Spleen (tissue), 11 donors: ENCODE data around the gene DCST2. TPM values are rescaled to one million over a fixed set of nuclear protein-coding genes. Genes with fewer than 3 reads are reported as not detected.
A peak's percentile ranks its signal among the peaks of the same experiment; 100 is the strongest.

Experiments used
- DNase-seq: peaks from one replicate; pipeline ENCODE4 v3.0.0-alpha.2; 2020
- H3K27ac ChIP-seq, 8 donors: fragments of 200-600 bp; sonication (generic) in 7 of 8; 1 replicate in 4 of 8; 2 replicates in 4 of 8; pipeline versions ENCODE4 v1.5.0 to v1.8.0; 2016 to 2021; ENCODE audit warnings: inconsistent platforms in 4 of 8, mild to moderate bottlenecking in 4 of 8, moderate library complexity in 1 of 8
- H3K27me3 ChIP-seq, 7 donors: fragments of 200-600 bp; sonication (generic) in 6 of 7; replicated peaks in 1 of 7; 1 replicate in 4 of 7; 2 replicates in 3 of 7; pipeline versions ENCODE4 v1.5.0 to v1.8.0; 2016 to 2021; ENCODE audit warnings: inconsistent platforms in 3 of 7, mild to moderate bottlenecking in 1 of 7
- H3K36me3 ChIP-seq, 6 donors: fragments of 200-600 bp; sonication (generic) in 5 of 6; 1 replicate in 4 of 6; 2 replicates in 2 of 6; pipeline versions ENCODE4 v1.5.0 to v1.8.0; 2016 to 2021; ENCODE audit warnings: inconsistent platforms in 2 of 6
- H3K4me1 ChIP-seq, 6 donors: fragments of 200-600 bp; sonication (generic) in 5 of 6; 1 replicate in 3 of 6; 2 replicates in 3 of 6; pipeline versions ENCODE4 v1.5.0 to v1.8.0; 2016 to 2021; ENCODE audit warnings: inconsistent platforms in 3 of 6
- H3K4me3 ChIP-seq, 8 donors: fragments of 200-600 bp; sonication (generic) in 7 of 8; 1 replicate in 4 of 8; 2 replicates in 4 of 8; pipeline versions ENCODE4 v1.5.0 to v1.8.0; 2016 to 2021; ENCODE audit warnings: inconsistent platforms in 4 of 8, mild to moderate bottlenecking in 4 of 8, moderate library complexity in 2 of 8
- H3K9me3 ChIP-seq, 8 donors: fragments of 200-600 bp; sonication (generic) in 7 of 8; 1 replicate in 4 of 8; 2 replicates in 4 of 8; pipeline versions ENCODE4 v1.5.0 to v1.8.0; 2016 to 2021; ENCODE audit warnings: inconsistent platforms in 4 of 8
- POLR2A ChIP-seq, 3 donors: fragments of 450-650 bp; IDR thresholded peaks; one replicate each; pipeline ENCODE4 v1.5.1; 2017; ENCODE audit warnings: antibody characterized with exemption in 3 of 3, mild to moderate bottlenecking in 1 of 3
- POLR2AphosphoS5 ChIP-seq, 3 donors: sonication (generic); formaldehyde crosslinking; IDR thresholded peaks; one replicate each; pipeline ENCODE4 v1.5.1; 2017; ENCODE audit warnings: antibody characterized with exemption in 3 of 3
- WGBS, 5 donors: extraction: QIAGEN DNeasy Blood & Tissue Kit in 3 of 5; methylation state at CpG; one replicate each; pipeline versions ENCODE4 v1.1.5 to v1.1.7; 2013 to 2018; 5-methylcytosine and 5-hydroxymethylcytosine counted together
- intact Hi-C: fragments of 100-400 bp; cut with DNase I; formaldehyde crosslinking; loops from one replicate; pipeline ENCODE4 v1.15.0; 2023; ENCODE audit warnings: low total_unique reads
- polyA plus RNA-seq, 3 donors: library from polyadenylated mRNA; stranded (reverse); fragments of 200-250 nt; gene quantifications; one replicate each; pipeline ENCODE4 v1.2.1, GENCODE V29; 2013
- total RNA-seq, 7 donors: library from RNA; depleted of rRNA in 3 of 7; stranded (reverse); fragments of >200 nt in 3 of 7; fragmentation: NEBNext Ultra II Directional in 4 of 7; extraction: Animal tissue kit (Norgen Biotek cat#: 25700) in 4 of 7; gene quantifications; one replicate each; pipeline versions ENCODE4 v1.1.0 to v1.2.1, GENCODE V29; 2016 to 2021
- TF ChIP-seq, protein P1 (sequence below), 11 experiments: fragments of 200-600 bp in 7 of 11; fragments of 450-650 bp in 4 of 11; sonication (generic) in 4 of 11; IDR thresholded peaks in 8 of 11; conservative IDR thresholded peaks in 3 of 11; 1 replicate in 7 of 11; 2 replicates in 4 of 11; pipeline versions ENCODE4 v1.4.0 to v1.8.0; 2016 to 2021; ENCODE audit warnings: antibody characterized with exemption in 11 of 11, inconsistent platforms in 4 of 11, mild to moderate bottlenecking in 1 of 11
- donor health status: healthy with polysubstance abuse.
- donor health status: DM: no; HTN: no; CAD: no; lungs with moderate emphysema.
- donor health status: DM: no; HTN: no; CAD: no.
- donor health status: Bipolar disorder and iron deficiency.
- donor health status: healthy.
- donor health status: DM: no; HTN: no; CAD: no.
- donor health status: DM: yes; HTN: yes; CAD: no.

Gene DCST2
- total and polyA plus RNA-seq, 10 donors = 0.54 to 4.1 (median 1.0) TPM; not detected in 1

GRCh38 chr1:155005076-155006011 is 28.2 kb downstream of the DCST2 start:
- peaks cover 26 to 91% (median 67%) of the 10 kb centered on the region in 6 donors for H3K4me1 ChIP-seq
- no peaks in the 10 kb centered on the region for H3K36me3 ChIP-seq
- WGBS, 5 donors = 33 to 42% (median 41%) methylated on average over 16 to 17 of the region's 17 CpGs
- intact Hi-C loops = loop anchor here (10.0 kb wide), 1 partner anchor 59 kb away; the partner anchor contains the start of gene EFNA4
- TF ChIP-seq POLR2AphosphoS5 (IDR thresholded peaks at IDR 0.05) = peak; percentile 20 to 56 (median 42)
- TF ChIP-seq, protein P1, sequence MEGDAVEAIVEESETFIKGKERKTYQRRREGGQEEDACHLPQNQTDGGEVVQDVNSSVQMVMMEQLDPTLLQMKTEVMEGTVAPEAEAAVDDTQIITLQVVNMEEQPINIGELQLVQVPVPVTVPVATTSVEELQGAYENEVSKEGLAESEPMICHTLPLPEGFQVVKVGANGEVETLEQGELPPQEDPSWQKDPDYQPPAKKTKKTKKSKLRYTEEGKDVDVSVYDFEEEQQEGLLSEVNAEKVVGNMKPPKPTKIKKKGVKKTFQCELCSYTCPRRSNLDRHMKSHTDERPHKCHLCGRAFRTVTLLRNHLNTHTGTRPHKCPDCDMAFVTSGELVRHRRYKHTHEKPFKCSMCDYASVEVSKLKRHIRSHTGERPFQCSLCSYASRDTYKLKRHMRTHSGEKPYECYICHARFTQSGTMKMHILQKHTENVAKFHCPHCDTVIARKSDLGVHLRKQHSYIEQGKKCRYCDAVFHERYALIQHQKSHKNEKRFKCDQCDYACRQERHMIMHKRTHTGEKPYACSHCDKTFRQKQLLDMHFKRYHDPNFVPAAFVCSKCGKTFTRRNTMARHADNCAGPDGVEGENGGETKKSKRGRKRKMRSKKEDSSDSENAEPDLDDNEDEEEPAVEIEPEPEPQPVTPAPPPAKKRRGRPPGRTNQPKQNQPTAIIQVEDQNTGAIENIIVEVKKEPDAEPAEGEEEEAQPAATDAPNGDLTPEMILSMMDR (IDR thresholded peaks at IDR 0.05 in 8 of 11, conservative IDR thresholded peaks at IDR 0.05 in 3 of 11) = no peak
- TF ChIP-seq POLR2A (IDR thresholded peaks at IDR 0.05) = no peak
- H3K27me3 ChIP-seq = no peaks in the 10 kb centered on the region
- H3K4me3 ChIP-seq = peak overlapping the region in 5 of 8 donors; percentile 71 to 90 (median 81)
- DNase-seq = peak; percentile 88
- H3K9me3 ChIP-seq = no peaks in the 10 kb centered on the region
- H3K27ac ChIP-seq = peak overlapping the region; percentile 81 to 99 (median 95)

DNA sequence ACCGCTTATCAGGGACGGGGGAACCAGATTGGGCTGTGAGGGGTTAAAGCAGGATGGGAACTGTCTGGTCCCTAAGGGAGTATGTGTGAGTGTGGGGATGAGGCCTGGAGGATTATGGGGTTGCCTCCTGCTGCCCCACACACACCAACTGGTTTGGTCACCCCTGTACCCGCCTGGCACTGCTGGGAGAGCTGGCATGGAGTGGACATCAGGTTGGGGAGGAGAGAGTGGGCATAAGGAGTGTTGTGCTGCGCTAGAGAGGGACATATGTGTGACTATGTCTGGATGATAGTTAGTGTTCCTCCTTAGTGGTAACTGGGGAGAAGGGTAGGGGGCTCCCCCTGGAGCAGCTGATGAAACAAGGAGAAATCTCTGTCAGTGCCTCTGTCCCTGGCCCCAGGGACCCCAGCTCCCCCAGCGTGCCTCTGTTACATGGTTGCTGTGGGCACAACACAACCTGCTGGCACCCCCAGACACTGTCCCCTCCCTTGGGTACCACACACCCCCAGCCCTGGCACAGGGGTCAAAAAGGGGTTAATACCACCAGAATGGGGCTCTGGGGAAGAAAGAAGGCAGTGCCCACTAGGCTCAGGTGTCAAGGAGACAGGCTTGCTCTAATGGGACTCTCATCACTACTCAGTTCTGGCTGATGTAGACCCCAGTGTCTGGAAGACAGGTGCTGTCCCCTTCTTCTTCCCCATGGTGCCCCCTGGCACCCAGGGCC is 29.1 kb downstream of the DCST2 start:
- intact Hi-C loops = loop anchor here (5.0 to 10.0 kb wide), 2 partner anchors 42 to 60 kb away; partner anchors contain the start of genes EFNA4 and PYGO2
- Histone ChIP-seq H3K9me3 (no peaks in the 10 kb centered on the region), H3K27me3 (no peaks in the 10 kb centered on the region), H3K4me3 (peak overlapping the region; percentile 71 to 90 (median 78)), H3K4me1 (peaks cover 33 to 91% (median 68%) of the 10 kb centered on the region in 6 donors), H3K27ac (peak overlapping the region; percentile 81 to 99 (median 95)), H3K36me3 (no peaks in the 10 kb centered on the region)
- TF ChIP-seq, protein P1 (IDR thresholded peaks at IDR 0.05 in 8 of 11, conservative IDR thresholded peaks at IDR 0.05 in 3 of 11) = no peak
- no peak for TF ChIP-seq POLR2AphosphoS5 (IDR thresholded peaks at IDR 0.05)
- TF ChIP-seq POLR2A (IDR thresholded peaks at IDR 0.05) = no peak
- WGBS, 5 donors = 42 to 62% (median 45%) methylated on average over 5 of the region's 5 CpGs
- DNase-seq = no peak

- peak overlapping the region; percentile 71 to 90 (median 78) for H3K4me3 ChIP-seq
- DNase-seq = peak; percentile 90
- 2 to 36% (median 3%) methylated on average over 2 to 33 of the region's 34 CpGs for WGBS, 5 donors
- no peaks in the 10 kb centered on the region for H3K9me3 ChIP-seq
- peaks cover 40 to 91% (median 68%) of the 10 kb centered on the region in 6 donors for H3K4me1 ChIP-seq
- peak overlapping the region; percentile 81 to 99 (median 95) for H3K27ac ChIP-seq
- intact Hi-C loops = loop anchor here (5.0 to 10.0 kb wide), 2 partner anchors 42 to 61 kb away; partner anchors contain the start of genes EFNA4 and PYGO2
- TF ChIP-seq, protein P1 (IDR thresholded peaks at IDR 0.05 in 8 of 11, conservative IDR thresholded peaks at IDR 0.05 in 3 of 11) = no peak
- peak in 2 of 3 donors; percentile 52 to 56 for TF ChIP-seq POLR2AphosphoS5 (IDR thresholded peaks at IDR 0.05)
- no peaks in the 10 kb centered on the region for H3K36me3 ChIP-seq
- no peaks in the 10 kb centered on the region for H3K27me3 ChIP-seq
These were observed 29.7 kb downstream of the DCST2 start for GRCh38 chr1:155003766-155004351.
